GM18505 (cell line): ENCODE results near the gene RPRD1B.
"Not testable (repeated sequence)": the region's sequence is repeated elsewhere in the genome, so short reads cannot be mapped to it uniquely, and the experiment has no call there.

ENCODE experiments used
- ATAC-seq: cut with Tn5 transposase; IDR thresholded peaks from one replicate; pipeline ENCODE4 v1.9.1; 2021; ENCODE audit not compliant: unreplicated experiment
- POLR2A ChIP-seq: IDR thresholded peaks from 4 replicates; pipeline ENCODE4 v1.6.1; 2011; ENCODE audit warnings: borderline replicate concordance; ENCODE audit not compliant: insufficient read depth, insufficient read length; ENCODE audit errors: extremely low read depth

Gene RPRD1B

DNA sequence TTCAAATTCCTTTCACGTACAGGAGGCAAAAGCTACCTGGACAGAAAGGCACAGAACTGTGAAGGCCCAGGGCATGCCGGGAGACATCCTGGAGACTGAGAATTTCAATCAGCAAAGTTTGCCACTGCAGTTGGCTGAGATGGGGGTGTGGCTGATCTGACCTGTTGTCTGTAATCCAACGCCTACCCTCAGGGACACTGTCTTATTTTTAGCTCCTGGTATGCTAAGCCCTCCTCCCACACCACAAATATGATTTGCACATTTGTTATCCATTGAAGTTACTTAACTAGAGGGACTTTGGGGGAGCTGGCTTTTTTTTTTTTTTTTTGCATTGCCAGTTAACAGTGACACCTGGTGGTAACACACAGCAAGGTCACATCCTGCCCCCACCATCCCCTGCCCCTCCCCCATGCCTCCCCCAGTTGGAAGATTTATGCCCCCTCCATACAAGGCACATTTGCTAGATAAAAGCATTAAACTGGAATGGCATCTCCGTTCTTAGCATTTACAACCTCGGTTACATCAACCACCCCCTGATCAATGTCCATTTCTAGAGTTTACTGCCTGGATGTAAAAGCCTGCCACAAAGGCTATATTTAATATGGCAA, 40.6 kb upstream of the RPRD1B start:
- TF ChIP-seq POLR2A: no peak
- ATAC-seq: no peak

DNA sequence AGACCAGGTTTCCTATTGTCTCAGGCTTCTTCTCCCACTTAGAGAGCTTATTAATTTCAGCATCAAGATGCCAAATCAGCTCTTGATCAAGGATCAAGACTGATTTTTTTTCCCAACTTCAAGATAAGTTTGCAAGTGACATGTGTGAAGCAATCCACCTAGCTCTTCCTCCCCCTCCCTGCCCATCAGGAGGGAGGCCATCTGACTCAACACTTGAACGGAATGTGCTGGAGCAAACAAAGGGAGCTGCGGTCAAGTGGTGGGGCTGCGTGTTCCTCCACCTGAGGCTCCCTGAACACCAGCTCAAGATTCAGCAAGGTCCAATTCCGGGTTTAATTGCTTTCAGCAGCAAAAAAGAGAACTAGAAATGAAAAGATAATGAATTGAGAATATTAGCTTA, 39.0 kb upstream of the RPRD1B start:
- ATAC-seq: no peak

DNA sequence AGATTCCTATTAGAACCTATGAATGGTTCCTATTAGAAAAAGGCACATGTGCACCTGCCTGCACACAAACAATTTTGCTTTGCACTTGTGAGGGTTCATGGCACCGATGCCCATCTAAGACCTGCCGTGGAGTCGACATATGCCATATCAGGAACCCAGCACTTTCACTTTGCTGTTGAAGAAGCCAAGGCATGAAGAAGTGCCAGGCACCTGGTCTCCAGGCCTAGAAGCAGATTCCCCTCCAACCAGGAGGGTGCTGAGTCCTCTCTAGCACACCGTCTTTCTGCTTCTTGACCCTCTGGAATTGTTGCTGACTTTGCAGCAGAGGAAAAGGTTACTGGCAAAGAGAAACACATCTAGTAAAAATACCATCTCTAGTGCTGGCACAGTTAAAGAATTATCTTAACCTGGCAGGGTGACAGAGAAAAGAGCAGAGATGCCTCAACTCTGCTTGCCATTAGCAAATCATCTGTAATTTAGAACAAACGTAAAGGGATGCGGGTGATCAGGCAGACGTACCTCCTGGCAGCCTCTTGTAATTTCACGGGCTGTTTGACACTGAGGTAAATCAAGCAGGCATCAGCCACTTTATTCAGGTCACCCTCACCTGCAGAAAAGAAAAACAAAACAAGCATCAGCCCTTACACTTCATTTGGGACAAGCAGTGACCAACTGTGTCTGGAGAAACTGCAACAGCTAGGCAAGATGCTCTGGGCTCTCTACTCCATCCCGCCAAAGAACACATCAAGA, 37.5 kb upstream of the RPRD1B start:
- no peak for TF ChIP-seq POLR2A
- ATAC-seq: no peak

More for the DNA sequence above, 39.0 kb upstream of the RPRD1B start:
- TF ChIP-seq POLR2A: no peak

DNA sequence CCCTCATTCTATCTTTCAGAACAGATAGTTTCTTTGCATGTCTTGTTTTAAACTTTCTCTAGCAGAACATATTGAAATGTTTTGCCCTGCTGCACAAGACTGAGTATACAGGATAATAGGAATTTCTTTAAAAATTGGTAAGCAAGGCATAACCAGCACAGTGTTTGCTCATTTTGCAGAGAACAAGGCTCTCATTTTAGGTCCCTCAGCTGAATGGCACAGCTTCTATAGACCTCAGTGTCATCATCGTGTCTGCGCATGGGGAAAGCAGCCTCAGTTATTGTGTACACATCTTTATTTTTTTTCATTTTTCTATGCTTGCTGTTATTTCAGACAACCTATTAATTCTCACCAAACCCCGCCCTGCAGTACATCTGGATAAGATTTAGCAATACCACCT, 36.0 kb upstream of the RPRD1B start:
- no peak for ATAC-seq
- no peak for TF ChIP-seq POLR2A

DNA sequence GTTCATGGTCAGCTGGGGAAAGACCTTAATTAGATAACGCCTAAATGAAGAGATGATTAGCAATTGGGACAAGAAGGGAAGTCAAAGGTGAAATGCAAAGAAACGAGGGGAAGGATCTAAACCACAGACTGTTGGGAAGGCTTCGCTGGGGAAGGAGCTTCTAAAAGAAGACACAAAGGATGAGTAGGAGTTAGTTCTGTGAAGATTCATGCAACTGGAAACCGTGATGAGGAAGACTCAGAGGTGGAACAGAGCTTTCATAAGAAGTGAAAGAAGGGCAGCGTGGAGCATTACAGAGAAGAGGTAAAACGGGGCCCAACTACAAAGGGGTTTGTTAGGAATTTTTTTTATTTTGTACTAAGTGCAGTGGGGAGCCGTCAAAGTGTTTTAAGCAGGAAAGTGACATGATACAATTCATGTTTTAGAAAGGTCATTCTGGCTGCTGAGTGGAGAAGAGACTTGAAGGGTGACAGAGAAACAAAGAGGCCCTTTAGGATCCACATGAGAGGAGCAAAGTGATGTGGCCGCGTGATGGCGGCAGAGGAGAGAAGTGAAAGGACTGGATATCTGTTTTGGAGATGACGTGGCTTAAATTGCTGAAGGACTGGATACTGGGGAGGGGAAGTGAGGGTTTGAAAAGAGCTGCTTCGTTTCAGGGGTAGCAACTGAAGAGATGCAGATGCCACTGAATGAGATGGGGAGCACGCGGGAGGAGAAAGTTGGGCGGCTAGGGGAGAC, 33.9 kb upstream of the RPRD1B start:
- TF ChIP-seq POLR2A: no peak
- ATAC-seq: no peak

DNA sequence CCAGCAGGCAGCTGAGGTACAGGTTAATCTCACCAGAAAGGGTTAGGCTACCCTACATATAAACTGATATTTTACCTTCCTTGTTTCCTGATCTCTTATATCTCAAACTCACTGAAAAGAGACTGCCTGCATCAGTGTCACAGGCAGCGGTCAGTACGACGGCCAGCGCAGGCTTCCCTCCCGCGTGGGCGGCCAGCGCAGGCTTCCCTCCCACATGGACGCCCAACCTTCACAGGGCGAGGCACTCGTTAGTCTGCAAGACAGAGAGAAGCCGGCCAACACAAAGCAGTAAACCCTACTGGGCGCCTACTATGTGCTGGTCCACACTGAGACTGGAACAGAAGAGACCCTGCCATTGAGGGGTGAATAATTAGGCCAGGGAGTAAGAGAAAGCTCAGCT, 33.3 kb upstream of the RPRD1B start:
- ATAC-seq: no peak
- TF ChIP-seq POLR2A: no peak

DNA sequence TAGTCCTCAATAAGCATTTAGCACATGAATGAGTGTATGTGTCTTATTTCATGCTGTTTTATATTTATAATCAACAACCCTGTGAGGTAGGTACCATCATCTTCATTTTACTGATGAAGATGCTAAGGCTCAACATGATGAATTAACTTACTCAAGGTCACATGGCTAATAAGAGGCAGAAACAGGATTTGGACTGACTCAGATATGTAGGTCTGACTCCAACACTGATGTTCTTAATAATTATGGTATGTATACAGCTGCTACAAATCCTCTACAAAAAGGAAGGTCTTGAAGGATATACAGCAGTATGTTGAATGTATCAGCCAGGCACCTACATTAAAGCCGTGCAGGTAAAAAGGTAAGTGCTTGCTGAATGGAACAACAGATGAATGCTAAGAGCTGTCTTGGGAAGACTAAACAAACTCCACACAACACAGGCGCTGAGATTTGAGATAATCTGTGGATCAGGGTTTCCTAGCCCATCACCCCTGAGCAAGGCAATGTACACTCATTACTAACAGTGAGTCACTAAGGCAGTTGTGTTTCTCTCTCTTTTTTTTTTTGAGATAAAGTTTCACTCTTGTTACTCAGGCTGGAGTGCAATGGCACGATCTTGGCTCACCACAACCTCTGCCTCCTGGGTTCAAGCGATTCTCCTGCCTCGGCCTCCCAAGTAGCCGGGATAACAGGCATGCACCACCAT, 32.2 kb upstream of the RPRD1B start:
- no peak for ATAC-seq
- no peak for TF ChIP-seq POLR2A

DNA sequence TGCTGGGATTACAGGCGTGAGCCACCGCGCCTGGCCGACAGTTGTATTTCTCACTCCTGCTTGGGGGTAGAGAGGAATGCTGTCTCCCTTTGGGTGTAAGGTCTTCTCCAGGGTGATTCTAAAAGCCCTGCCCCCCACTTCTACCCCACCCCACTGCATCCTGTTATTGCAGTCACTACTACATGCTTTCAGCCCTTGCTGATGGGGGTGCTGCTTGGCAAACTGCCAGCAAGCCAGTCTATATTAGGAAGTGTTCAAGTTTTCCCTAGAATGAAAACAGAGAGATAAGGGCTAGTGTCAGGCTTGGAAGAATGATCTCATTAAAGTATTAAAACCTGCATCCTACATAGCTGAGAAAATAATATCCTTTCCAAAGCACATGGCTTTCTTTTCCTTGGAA, 31.6 kb upstream of the RPRD1B start:
- no peak for ATAC-seq

DNA sequence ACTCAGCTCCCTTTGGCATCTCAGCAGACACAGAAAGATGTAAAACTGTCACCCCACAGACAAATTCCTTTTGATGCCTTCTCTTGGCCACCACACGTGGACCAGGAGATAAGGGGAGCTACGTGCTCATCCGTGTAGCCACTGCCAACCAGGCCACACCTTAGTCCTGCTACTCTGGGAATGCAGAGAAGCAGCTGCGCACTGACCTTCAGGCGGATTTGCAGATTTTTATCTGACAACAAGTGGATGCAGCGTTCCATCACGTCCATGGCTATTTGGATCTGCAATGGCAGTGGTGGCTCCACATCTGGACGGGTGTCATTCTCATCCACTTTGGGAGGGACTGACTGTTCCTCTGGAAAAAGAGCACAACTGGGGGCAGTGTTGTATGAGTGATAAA, 31.1 kb upstream of the RPRD1B start:
- TF ChIP-seq POLR2A: no peak
- no peak for ATAC-seq

More for the DNA sequence above, 31.6 kb upstream of the RPRD1B start:
- TF ChIP-seq POLR2A: no peak

DNA sequence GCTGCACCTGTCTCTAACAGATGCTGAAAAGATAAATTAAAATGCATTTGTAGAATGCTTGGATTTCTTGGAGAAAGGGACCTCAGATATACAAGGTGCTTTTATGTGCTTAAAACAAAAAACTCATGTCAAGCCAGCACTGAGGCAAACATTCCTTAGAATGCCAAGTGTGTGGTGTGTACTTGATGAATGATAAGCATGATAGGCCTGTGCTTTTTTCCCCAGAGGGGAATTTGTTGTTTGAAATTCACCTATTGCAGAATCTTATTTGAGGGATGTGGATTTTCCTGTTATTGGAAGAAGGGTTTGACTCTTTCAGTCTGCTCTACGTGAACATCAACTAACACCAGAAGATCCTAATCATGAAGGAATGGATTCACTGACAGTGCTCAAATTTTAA, 29.1 kb upstream of the RPRD1B start:
- TF ChIP-seq POLR2A: no peak
- ATAC-seq: no peak

DNA sequence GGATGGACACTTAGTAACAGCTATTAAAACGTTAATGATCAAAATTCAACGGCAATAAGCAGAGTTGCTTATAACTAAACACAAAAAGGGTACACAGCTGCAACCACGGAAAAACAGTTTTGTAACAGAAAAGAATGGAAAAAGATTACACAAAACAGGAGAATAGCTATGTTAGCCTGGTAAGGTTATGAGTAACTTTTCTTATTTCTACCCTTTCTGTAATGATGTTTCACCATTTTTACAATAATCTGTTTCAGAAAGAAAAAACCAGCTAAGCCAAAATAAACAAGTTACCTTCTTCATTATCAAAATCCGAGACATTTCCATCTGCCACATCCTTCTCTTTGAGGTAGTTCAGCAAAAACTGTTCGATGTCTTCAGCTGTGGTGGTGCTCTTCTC, 27.6 kb upstream of the RPRD1B start:
- ATAC-seq: no peak
- TF ChIP-seq POLR2A: no peak

DNA sequence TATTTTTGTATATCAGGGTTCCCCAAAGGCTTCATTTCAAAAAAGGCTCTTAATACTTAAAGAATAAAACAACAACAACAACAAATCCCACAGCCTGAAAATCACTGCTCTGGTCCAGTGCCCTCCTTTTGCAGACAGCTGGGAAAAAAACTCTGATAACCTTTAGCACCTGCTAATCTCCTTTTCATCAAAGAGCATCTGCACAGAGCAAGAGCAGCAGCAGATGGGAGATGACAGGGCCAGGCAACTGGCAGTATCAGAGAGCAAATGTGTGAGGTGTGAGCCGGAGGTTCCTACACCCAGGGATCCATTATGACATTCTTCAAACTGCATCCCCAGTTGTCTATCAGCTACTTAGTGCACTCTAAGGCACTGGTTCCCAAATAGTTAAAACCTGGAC, 26.0 kb upstream of the RPRD1B start:
- ATAC-seq: no peak

DNA sequence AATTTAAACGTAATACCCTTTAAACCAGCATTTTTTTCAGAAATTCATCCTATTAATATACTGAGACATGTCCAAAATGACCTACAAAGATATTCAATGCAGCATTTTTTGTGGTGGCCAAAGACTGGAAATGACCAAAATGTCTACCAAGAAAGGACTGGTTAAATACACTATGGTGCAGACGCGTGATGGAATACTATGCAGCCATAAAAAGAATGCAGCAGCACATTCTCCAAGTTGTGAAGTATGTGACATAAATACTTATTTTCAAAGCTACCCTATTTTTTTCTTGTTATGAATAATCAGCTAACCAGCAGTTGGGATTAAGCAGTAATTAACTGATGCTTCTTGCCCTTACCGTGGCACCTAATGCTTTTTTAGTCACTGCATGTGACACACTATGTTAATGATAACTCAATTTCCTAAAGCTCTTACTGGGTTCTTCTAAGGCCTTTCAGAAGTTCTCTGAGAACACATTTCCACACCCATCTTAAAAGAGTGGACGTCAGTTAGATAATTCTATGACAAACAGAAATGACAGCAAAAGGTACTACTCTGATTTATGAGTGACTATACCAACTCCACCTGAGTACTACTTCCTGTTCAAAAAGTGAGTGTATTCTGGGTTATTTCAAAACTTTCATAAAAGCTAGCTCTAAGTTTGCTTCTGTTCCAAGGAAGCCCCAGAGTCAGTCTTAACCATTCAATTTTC, 25.2 kb upstream of the RPRD1B start:
- no peak for ATAC-seq
- no peak for TF ChIP-seq POLR2A

More for the DNA sequence above, 26.0 kb upstream of the RPRD1B start:
- TF ChIP-seq POLR2A: no peak

DNA sequence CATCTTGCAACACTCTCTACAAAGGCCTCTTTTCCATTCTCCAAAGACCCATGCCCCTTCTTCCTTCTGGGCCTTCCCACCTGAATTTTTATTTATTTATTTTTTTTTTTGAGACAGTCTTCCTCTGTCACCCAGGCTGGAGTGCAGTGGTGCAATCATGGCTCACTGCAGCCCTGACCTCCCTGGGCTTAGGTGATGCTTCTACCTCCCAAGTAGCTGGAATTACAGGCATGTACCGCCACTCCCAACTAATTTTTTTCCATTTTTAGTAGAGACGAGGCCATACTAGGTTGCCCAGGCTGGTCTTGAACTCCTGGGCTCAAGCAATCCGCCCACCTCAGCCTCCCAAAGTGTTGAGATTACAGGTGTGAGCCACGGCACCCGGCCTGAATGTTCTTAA, 24.1 kb upstream of the RPRD1B start:
- ATAC-seq: not testable (repeated sequence)
